ENCODE data around the gene HEPHL1.
"Not testable (repeated sequence)": the region's sequence is repeated elsewhere in the genome, so short reads cannot be mapped to it uniquely, and the experiment has no call there.

Gene HEPHL1

DNA sequence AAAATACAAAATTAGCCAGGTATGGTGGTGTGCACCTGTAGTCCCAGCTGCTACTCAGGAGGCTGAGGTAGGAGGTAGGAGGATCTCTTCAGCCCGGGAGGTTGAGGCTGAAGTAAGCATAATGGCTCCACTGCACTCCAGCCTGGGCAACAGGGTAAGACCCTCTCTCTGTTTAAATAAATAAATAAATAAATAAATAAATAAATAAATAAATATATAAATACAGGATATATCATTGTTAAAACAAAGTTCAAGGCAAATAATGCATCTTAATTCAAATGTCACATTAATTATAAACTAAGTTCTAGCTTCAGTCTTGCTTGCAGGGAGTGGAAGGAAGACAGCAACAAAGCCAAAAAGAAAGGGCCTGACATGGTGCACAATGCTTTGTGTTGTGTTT lies 63.0 kb downstream of the HEPHL1 start:
- DNase-seq (ENCODE audit: low read depth) = no peak

DNA sequence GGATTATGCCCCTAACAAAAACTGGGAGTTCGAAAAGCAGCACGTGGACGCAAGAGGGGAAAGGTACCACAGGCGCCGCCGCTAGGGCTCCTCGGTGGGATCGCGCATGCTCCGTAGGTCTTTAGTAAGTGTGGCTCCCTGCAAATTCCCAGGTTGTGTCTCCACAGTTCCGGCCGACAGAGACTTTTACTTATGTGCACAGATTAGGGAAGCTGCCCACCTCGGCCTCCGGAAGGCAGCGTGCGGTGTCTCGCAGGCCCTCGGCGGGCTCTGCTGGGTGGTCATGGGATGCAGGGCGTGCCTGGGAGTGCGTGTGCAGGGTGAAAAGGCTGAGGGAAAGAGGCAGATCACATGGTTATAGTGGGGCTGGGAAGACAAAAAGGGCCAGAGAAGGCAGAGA lies 67.8 kb downstream of the HEPHL1 start:
- DNase-seq (ENCODE audit: low read depth) = no peak

DNA sequence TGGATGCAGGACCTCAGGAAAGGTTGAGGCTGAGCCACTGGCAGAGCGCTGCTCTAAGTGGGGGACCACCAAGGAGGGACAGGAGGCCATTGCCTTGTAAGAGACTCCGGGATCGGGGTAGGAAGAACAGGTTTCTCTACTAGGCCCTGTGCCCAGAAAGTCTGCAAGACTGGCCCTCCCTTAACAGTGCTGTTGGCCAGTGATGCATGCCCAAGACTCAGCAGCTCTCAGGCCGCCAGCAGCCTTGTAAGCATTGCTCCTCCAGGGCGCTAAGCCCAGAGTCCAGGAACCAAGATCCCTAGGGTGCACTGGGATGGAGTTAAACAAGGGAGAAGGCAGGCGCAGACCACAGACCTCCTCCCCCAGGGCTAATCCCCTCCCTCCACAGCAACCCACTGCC lies 68.2 kb downstream of the HEPHL1 start:
- no peak for DNase-seq (ENCODE audit: low read depth)

DNA sequence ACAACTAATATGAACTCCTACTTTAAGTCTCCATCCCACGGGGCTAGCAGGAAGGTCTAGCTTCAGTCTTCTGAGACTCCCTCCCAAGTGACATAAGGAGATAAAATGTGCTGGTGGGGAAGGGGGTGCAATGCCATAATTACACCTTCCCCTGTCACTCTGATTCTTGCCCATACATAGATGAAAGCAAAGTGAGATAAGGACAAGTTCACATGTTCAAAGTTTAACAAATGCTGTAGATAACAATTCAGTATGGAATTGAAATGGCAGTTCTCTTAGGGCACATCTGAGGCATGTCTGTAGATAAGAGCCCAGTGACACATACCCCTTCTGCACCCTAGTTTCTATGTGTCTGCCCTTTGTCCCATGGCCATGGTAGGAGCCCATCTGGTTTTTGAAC lies 69.2 kb downstream of the HEPHL1 start:
- DNase-seq (ENCODE audit: low read depth) = no peak

DNA sequence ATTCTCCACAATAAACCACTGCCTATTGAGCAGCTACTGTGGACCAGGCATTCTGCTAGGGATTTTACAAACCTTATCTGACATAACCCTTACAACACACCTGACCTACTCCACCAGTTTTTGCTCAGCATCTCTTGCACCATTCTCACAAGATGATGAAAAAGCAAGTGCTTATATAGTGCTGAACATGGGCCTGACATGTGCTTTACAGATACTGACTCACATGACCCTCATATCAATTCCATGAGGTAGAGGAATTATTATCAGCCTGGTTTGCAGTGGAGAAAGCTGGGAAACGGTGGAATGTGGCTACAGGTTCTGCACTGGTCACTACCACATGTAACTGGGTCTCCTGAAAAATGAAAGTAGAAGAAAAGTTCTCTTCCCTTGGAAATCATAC lies 69.9 kb downstream of the HEPHL1 start:
- DNase-seq (ENCODE audit: low read depth) = no peak

DNA sequence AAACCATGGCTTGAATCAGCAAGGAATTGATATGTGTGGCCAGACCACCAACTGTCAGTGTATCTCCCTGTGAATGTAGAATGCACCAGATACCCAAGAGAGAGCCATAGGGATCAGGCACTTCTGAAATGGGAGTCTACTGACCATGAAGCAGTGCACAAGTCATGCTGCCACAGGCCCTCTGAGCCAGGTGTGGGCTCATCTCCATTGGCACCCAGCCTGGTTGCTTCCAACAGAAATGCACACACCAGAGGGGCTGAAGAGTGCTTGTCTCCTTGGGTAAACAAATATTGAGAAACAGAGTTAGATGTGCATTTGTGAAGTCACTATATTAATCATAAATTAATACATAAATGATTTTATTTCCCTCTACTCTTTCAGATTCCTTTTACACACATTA lies 79.1 kb downstream of the HEPHL1 start:
- no peak for DNase-seq (ENCODE audit: low read depth)

DNA sequence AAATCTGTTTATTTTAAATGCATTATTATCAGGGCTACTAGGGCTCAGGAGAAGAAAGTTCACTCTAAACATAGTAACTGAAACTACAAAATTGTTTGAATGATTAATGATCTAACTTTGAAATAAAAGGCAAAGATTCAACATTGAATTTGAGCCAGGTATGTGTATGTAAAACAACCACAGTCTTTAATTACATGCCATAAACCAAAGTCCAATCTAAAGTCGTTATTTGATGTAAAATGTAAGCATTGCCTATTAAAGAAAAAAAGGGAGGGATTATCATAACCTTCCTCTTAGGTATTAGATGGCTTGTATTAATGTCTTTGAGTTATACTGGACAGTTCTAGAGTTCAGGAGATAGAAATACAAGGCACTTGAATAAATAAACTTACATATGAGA lies 82.3 kb downstream of the HEPHL1 start:
- DNase-seq (ENCODE audit: low read depth) = no peak

DNA sequence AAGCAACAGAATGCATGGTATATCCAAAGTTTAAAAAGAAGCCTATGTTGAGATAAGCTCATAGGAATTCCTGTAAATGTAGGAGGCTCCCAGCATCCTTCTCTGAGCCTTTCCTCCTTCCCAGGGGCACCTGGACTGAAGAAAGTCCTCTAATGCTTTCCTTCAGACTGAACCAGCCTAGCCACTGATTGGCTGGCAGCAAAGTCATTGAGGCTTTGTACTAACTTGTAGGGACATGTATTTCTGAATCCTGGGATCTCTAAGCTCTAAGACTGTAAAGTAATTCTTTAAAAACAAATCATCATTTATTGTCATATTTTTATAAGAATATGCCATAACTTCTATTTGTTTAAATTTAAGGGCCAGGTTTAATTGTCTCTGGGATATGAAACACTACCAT lies 83.6 kb downstream of the HEPHL1 start:
- no peak for DNase-seq (ENCODE audit: low read depth)

DNA sequence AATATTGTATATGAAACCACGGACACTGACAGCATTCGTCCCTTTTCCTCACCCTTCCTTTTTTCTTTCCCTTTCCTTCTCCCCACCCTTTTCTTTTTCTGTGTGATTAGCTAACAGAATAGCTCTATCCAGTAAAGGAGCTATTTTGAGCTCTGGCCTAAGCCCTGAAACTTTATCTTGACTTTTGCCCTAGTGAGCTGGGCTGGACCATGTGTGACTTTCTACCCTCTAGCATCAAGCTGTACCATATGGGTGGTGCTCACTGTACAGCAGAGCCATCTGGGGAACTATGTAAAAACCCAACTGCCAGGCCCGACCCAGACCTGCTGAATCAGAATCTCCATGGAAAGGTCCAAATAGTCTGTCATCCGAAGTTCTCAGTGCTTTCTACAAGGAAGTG lies 85.6 kb downstream of the HEPHL1 start:
- DNase-seq (ENCODE audit: low read depth) = no peak

DNA sequence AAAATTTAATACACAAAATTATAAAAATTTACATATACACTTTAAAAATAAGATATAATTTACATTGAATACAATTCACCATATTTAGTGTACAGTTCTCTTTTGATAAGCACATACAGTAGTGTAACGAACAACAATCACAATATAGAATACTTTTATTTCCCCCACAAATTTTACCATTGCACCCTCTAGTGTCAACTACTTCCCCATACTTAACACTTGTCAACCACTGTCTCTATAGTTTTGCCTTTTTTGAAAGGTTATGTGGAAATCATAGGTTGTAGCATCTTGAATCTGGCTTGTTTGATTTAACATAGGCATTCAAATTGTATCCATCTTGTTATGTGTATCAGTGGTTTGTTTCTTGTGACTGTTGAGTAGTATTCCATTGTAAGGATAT lies 86.2 kb downstream of the HEPHL1 start:
- no peak for DNase-seq (ENCODE audit: low read depth)

DNA sequence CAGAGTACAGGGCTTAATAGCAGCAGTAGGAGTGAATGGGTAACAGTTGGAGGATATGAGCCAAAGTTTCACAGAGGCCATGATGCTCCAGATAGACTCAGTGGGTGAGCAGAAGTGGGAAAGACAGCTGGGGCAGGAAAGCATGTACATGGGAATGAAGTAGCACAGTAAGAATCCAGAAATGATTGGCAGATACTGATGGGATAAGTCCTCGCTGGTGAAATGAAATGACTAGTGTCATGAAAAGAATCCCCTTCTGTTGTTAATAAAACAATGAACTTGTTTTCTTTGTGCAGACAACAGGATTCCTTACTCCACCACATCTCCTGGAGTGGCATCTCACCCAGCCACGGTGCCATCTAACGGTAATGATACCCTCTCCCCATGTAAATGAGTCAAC lies 90.1 kb downstream of the HEPHL1 start:
- no peak for DNase-seq (ENCODE audit: low read depth)

DNA sequence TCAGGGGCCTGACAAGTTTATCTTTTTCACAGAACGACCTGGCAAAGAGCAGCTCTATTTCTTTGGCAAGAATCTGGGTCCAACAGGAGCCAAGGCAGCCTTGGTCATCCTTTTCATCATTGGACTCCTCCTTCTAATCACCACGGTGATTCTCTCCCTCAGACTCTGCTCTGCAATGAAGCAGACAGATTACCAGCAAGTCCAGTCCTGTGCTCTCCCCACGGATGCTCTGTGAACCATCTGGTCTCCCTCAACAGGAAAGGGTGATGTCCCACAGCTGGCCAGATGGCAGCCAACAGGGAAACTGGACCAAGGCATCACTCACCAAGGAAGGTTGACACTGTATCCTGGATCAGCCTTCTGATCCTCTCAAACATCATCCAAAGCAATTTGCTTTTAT lies 90.5 kb downstream of the HEPHL1 start:
- no peak for DNase-seq (ENCODE audit: low read depth)

DNA sequence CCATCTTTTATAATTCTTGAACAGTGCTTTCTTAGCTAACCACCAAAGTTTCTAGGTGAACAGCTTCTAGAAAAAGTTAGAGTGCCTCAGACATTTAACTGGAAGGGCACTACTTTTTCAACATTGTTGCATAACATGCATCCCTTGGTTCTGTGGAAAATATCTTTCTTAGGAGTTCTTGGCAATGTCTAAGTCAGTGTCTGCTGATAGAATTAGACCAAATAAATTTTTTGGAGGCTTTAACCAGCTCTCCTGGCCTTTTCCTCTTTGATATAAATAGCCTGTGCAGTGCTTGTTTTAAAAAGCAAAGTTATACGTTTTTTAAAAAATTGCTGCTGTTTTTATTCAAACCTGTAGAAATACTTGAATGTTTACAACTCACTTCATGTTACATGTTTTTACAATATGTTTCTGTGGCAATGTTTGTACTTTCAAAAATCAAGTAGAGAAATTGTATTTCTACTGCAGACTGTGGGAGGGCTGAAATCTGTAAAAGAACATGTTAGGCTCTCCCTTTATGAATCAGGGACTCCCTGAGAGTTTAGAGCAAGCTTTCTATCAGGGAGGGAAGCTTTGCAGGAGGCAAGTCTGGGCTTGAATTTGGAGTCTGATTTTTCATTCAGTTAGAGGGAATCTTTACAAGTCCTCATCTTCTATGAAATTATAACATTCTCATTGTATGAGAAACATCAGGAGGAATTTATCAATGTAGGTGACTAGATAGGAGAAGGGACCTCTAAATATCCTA lies 91.2 kb downstream of the HEPHL1 start:
- DNase-seq (ENCODE audit: low read depth) = no peak

DNA sequence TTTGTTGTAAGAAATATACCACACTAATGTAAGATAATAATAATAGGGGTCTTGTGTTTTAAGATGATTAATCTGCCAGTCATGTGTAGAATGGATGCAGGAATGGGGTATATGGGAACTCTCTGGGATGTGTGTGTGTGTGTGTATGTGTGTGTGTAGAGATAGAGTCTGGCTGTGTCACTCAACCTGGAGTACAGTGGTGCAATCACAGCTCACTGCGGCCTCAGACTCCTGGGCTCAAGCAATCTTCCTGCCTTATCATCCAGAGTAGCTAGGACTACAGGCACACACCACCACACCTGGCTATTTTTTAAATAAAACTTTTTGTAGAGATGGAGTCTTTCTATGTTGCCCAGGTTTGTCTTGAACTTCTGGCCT lies 96.0 kb downstream of the HEPHL1 start:
- DNase-seq (ENCODE audit: low read depth) = no peak

DNA sequence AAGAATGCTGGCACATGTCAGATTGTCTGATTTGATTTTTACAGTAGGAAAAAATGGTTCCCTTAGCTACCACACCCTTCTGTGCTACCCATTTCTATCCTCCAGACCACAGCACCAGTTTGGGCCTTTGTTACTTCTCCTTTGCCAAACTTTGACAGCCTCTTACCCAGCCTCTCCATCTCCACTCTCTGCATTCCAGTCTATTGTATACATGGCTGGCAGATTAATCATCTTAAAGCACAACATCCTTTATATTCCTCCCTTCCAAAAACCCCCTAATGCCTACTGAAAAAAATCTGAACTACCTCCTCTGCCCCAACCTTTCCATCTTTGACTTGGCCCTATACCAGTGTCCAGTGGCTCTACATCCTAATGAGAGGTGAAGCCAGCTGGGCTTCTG lies 96.7 kb downstream of the HEPHL1 start:
- DNase-seq (ENCODE audit: low read depth) = peak; percentile 15

DNA sequence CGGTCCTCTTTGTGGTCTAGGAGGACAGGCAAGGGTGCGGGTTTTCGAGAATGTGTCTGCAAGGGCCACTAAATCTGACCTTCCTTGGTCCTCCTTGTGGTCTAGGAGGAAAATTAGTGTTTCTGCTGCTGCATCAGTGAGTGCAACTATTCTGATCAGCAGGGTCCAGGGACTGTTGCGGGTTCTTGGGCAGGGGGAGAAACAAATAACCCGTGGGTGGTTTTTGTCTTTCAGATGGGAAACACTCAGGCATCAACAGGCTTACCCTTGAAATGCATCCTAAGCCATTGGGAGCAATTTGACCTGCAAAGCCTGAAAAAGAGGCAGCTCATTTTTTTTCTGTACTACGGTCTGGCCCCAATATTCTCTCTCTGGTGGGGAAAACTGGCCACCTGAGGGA lies 98.5 kb downstream of the HEPHL1 start:
- not testable (repeated sequence) for DNase-seq (ENCODE audit: low read depth)

DNA sequence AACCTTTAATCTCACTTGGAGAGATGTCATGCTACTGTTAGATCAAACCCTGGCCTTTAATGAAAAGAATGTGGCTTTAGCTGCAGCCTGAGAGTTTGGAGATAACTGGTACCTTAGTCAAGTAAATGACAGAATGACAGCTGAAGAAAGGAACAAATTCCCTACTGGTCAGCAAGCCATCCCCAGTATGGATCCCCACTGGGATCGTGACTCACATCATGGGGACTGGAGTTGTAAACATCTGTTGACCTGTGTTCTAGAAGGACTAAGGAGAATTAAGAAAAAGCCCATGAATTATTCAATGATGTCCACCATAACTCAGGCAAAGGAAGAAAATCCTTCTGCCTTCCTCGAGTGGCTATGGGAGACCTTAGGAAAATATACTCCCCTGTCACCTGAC lies 99.4 kb downstream of the HEPHL1 start:
- not testable (repeated sequence) for DNase-seq (ENCODE audit: low read depth)

DNA sequence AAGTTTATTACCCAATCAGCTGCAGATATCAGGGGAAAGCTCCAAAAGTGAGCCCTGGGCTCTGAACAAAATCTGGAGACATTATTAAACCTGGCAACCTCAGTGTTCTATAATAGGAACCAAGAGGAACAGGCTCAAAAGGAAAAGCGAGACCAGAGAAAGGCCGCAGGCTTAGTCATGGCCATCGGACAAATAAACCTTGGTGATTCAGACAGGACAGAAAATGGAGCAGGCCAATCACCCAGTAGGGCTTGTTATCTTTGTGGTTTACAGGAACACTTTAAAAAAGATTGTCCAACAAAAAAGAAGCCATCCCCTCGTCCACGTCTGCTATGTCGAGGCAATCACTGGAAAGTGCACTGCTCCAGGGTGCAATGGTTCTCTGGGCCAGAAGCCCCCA lies 99.8 kb downstream of the HEPHL1 start:
- peak; percentile 9 for DNase-seq (ENCODE audit: low read depth)

DNA sequence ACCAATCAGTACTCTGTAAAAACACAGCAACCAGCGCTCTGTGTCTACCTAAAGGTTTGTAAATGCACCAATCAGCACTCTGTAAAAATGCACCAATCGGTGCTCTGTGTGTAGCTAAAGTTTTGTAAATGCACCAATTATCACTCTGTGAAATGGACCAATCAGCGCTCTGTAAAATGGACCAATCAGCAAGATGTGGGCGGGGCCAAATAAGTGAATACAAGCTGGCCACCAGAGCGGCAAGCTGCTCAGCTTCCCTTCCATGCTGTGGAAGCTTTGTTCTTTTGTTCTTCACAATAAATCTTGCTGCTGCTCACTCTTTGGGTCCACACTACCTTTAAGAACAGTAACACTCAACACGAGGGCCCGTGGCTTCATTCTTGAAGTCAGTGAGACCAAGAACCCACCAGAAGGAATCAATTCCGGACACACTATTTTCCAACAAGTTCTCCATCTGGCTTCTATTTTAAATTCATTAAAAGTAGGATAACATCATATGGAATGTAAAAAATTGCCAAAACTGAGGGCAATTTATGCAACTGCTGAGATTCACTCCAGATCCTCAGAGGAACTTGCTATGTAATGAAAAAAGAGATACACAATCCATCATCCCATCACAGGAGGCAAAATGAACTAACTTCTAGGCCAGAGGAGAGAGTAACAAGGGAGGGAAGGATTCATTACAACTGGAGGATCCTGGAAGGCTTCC lies 104.4 kb downstream of the HEPHL1 start:
- DNase-seq (ENCODE audit: low read depth) = peak; percentile 65

DNA sequence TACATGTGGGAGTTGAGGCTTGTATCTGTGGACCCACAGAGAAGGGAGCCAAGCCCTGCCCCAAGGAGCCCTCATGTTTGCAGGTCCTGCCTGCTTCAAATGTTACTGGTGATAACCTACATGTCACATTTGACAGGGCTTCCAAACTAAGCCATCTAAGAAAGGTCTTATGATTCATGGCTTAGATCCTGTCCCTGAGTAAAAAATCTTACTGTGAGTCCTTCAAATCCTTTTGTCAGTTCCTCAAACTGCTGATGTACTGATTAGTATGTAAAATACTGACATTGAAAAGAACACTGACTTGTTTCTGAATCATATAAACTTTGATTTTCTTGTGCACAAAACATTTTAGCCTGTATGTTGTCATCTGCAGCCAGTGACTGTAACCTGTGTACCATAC lies 106.5 kb downstream of the HEPHL1 start:
- no peak for DNase-seq (ENCODE audit: low read depth)

DNA sequence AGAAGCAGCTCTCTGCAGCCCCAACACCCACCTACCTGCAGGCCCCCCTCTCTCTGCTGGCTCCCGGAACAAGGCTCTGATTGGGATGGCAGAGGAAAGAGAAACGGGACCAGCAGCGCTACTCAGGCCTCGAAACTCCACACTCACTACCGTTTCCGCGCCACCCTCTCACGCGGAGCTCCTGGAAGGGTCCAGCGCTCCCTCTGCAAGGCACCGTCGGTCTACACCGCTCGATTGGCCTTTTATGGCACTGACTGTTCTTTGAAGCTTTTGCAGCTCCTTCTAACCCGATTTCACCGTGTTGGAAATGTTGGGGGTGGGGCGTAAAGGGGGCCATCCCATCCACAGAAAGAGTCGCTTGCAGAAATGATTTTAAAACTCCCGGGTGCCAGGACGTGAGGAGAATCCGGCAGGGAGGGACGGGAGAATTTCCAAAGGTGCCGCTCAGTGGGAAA lies 107.2 kb downstream of the HEPHL1 start:
- no peak for DNase-seq (ENCODE audit: low read depth)

DNA sequence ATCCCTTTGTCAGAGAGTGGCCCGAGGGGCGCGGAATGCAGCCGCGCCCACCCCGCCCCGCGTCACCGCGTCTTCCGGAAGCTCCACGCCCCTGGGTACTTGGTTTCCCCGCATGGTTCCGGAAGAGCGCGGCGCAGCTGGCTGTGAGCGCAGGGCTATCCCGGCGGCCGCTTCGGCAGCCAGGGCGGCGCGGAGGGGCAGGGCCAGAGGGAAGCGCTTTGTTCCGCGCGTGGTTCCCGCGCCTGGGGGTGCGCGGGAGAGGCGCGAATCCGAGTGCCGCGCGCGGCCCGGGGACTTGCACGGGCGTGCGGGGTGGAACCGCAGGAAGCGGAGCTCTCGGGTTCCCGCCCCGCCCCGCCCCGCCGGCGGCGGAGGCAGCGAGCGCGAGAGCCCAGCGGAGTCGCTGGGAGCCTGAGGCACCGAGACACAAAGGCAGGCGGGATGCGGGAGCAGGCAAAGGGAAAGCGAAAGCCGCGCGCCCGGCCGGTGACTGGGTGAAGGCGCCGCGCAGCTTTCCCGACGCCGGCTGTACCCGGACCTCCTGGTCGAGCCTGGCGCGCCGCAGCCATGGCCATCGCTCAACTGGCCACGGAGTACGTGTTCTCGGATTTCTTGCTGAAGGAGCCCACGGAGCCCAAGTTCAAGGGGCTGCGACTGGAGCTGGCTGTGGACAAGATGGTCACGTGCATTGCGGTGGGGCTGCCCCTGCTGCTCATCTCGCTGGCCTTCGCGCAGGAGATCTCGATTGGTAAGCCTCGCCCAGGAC lies 107.8 kb downstream of the HEPHL1 start, which contains the start of gene PANX1:
TSS of gene PANX1 (plus strand) at position 96 of the 766 bp plus-strand sequence. CDS start at position 568, 472 bp downstream.
- peak; percentile 86 for DNase-seq (ENCODE audit: low read depth)

Measured in fibroblast of gingiva (primary cell).